ENCODE measurements around the gene GNG7. TPM values are rescaled to one million over a fixed set of nuclear protein-coding genes. Genes with fewer than 3 reads are reported as not detected.

GNG7 gene
- total RNA-seq, 1 donor from 2014 or later = 0.96 TPM

GRCh38 chr19:2554856-2555255, 147.6 kb downstream of the GNG7 start:
- intact Hi-C loops (cut with DNase I) = no loop called here
- no peak for DNase-seq (ENCODE audit: low spot score in 2 of 2)

DNA sequence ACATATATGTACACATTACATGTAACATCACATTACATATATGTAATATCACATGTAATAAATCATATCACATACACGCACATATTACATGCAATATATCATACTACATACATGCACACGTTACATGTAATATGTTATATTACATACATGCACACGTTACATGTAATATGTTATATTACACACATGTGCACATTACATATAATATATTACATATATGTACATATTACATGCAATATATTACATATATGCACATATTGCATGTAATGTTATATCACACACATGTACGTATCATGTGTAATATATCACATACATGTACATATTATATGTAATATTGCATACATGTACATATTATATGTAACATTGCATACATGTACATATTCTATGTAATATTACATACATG, 149.0 kb downstream of the GNG7 start:
- Histone ChIP-seq H3K4me3 (no peak overlapping the region), H3K27ac (no peak overlapping the region), H3K36me3 (no peaks in the 10 kb centered on the region), H3K27me3 (no peaks in the 10 kb centered on the region), H3K4me1 (peaks cover 4 to 12% of the 10 kb centered on the region in 2 donors), H3K9me3 (no peaks in the 10 kb centered on the region)
- TF ChIP-seq, protein P1, sequence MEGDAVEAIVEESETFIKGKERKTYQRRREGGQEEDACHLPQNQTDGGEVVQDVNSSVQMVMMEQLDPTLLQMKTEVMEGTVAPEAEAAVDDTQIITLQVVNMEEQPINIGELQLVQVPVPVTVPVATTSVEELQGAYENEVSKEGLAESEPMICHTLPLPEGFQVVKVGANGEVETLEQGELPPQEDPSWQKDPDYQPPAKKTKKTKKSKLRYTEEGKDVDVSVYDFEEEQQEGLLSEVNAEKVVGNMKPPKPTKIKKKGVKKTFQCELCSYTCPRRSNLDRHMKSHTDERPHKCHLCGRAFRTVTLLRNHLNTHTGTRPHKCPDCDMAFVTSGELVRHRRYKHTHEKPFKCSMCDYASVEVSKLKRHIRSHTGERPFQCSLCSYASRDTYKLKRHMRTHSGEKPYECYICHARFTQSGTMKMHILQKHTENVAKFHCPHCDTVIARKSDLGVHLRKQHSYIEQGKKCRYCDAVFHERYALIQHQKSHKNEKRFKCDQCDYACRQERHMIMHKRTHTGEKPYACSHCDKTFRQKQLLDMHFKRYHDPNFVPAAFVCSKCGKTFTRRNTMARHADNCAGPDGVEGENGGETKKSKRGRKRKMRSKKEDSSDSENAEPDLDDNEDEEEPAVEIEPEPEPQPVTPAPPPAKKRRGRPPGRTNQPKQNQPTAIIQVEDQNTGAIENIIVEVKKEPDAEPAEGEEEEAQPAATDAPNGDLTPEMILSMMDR (IDR thresholded peaks at IDR 0.05) = no peak
- intact Hi-C loops (cut with DNase I) = no loop called here
- no peak for DNase-seq (ENCODE audit: low spot score in 2 of 2)

More at GRCh38 chr19:2554856-2555255, 147.6 kb downstream of the GNG7 start:
- Histone ChIP-seq H3K36me3 (no peaks in the 10 kb centered on the region), H3K27me3 (no peaks in the 10 kb centered on the region), H3K4me1 (peaks cover 4 to 12% of the 10 kb centered on the region in 2 donors), H3K27ac (peak overlapping the region; percentile 78 to 81), H3K4me3 (peak overlapping the region in 1 of 2 donors; percentile 36), H3K9me3 (no peaks in the 10 kb centered on the region)
- TF ChIP-seq, protein P1 (IDR thresholded peaks at IDR 0.05) = no peak

DNA sequence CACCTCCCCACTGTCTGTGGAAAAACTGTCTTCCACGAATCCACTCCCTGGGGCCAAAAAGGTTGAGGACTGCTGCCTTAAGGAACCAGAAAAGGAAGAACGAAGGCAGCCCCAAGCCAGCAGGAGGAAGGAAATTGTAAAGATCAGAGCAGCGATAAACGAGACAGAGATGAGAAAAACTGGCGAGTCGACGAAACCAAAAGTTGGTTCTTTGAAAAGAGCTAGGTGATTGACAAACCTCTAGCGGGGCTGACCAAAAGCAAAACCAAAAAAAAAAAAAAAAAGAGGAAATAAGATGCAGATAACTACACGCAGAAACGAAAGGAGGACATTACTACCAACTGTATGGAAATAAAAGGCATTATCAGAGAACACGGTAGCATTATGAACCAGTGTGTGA, 149.6 kb downstream of the GNG7 start:
- no peaks in the 10 kb centered on the region for H3K9me3 ChIP-seq
- H3K36me3 ChIP-seq = no peaks in the 10 kb centered on the region
- intact Hi-C loops (cut with DNase I) = no loop called here
- no peak for DNase-seq (ENCODE audit: low spot score in 2 of 2)
- H3K27me3 ChIP-seq = no peaks in the 10 kb centered on the region
- H3K4me1 ChIP-seq = peaks cover 4 to 12% of the 10 kb centered on the region in 2 donors
- H3K4me3 ChIP-seq = peak overlapping the region in 1 of 2 donors; percentile 35
- H3K27ac ChIP-seq = peak overlapping the region in 1 of 2 donors; percentile 42
- TF ChIP-seq, protein P1 (IDR thresholded peaks at IDR 0.05) = no peak

GRCh38 chr19:2551864-2552185, 150.7 kb downstream of the GNG7 start:
- Histone ChIP-seq H3K4me1 (peaks cover 4 to 19% of the 10 kb centered on the region in 2 donors), H3K27me3 (no peaks in the 10 kb centered on the region), H3K4me3 (no peak overlapping the region), H3K36me3 (no peaks in the 10 kb centered on the region), H3K9me3 (no peaks in the 10 kb centered on the region), H3K27ac (no peak overlapping the region)
- TF ChIP-seq, protein P1 (IDR thresholded peaks at IDR 0.05) = no peak
- intact Hi-C loops (cut with DNase I) = no loop called here
- no peak for DNase-seq (ENCODE audit: low spot score in 2 of 2)

DNA sequence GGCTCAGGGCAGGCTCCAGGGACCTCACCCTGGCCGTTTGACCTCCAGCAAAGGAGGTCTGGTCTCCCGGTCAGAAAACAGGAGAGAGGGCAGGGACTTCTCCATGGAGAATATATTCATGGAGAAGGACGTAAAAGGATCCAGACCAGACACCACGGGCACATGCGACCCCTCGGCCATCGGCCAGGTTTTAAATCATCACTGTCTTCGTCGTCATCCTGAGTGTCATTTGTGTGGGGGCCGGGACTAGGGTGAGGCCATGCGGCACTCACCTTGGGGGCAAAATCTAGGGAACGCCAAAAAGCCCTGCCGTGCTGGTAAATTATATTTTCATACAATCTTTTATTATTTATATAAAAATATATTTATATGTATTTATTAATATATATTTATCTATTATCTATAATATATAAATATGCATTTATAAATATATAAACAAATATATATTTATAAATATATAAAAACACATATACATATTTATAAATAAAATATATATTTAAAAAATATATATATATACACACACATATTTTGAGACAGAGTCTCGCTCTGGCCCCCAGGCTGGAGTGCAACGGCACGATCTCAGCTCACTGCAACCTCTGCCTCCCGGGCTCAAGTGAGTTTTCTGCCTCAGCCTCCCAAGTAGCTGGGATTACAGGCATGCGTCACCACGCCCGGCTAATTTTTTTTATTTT, 151.2 kb downstream of the GNG7 start:
- intact Hi-C loops (cut with DNase I) = no loop called here
- TF ChIP-seq, protein P1 (IDR thresholded peaks at IDR 0.05) = no peak
- H3K27me3 ChIP-seq = no peaks in the 10 kb centered on the region

More for the DNA sequence above, 151.2 kb downstream of the GNG7 start:
- DNase-seq (ENCODE audit: low spot score in 2 of 2) = no peak
- peaks cover 4 to 19% of the 10 kb centered on the region in 2 donors for H3K4me1 ChIP-seq
- no peak overlapping the region for H3K4me3 ChIP-seq
- H3K36me3 ChIP-seq = no peaks in the 10 kb centered on the region
- H3K27ac ChIP-seq = no peak overlapping the region
- H3K9me3 ChIP-seq = no peaks in the 10 kb centered on the region
